ENCODE results near the gene PCSK6. TPM values are rescaled to one million over a fixed set of nuclear protein-coding genes. Genes with fewer than 3 reads are reported as not detected.

PCSK6 gene
- total RNA-seq, 1 donor from 2014 or later = 31.8 TPM

GRCh38 chr15:101277943-101278564 is 211.5 kb downstream of the PCSK6 start:
- no peak for DNase-seq (ENCODE audit: low read depth in 2 of 2)

DNA sequence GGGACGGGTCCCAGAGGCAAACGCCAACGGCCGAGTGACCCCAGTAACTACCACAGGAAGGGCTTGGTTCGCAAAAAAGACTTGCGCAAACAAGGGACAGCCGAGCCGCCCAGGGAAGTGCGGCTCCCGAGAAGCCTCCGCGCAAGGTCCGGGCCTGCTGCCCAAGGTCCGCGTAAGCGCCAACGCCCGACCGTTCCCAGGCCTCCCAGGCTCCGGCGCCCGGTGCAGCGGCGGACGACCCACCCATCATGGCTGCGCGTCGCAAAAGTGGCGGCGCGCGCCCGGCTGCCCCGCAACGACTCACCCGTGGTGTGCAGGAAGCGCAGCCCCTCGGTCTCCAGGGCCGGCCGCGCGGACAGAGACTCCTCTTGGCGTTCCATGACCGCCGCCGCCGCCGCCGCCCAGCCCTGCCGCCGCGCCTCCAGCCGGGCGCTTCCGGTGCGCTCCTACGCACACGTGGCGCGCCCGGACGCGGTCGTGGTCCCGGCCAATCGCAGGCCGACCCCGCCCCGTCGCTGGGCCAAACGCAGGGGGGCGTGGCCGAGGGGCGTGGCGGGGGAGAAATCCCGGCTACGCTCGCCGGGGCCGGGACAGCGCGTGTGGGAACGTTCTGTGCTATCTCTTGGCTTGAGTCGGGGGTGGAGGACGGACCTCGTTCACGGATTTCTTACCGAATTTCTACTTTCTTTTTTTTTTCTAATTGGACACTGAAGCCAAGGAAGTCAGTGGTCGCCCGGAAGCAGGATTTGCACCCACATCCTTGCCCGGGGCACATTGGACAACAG is 212.3 kb downstream of the PCSK6 start, which contains the start of gene SELENOS:
Gene SELENOS, minus strand, starts transcription at position 448 of the 785 bp plus-strand sequence. Its CDS starts 68 bp downstream, at position 380.
- DNase-seq (ENCODE audit: low read depth in 2 of 2) = peak; percentile 67 to 92

DNA sequence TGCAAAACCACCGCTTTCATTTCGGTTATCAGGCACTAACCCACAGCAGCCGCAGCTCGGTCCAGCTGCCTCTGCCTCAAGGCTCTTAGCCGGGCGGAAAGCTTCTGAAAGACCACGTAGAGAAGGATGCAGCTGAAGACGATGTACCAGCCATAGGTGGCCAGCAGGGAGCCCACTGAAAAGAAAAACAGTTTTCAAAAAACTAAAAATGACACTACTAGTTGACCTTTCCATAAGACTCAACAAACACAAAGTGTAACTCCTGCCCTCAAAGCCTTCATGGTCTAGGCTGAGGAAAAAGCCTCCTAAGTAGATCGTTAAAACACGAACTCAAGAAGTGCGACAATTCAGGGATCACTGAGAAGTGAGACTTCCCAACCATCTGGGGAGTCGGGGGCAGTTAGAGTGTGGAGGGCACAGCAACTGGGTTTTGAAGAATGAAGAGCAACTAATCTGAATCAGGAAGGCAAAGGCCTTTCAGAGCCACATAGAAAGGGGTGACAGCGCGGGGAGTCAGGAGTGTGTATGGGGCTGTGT is 212.9 kb downstream of the PCSK6 start:
- peak in 1 of 2 donors; percentile 61 for DNase-seq (ENCODE audit: low read depth in 2 of 2)

GRCh38 chr15:101275018-101275417 is 214.5 kb downstream of the PCSK6 start:
- no peak for DNase-seq (ENCODE audit: low read depth in 2 of 2)

DNA sequence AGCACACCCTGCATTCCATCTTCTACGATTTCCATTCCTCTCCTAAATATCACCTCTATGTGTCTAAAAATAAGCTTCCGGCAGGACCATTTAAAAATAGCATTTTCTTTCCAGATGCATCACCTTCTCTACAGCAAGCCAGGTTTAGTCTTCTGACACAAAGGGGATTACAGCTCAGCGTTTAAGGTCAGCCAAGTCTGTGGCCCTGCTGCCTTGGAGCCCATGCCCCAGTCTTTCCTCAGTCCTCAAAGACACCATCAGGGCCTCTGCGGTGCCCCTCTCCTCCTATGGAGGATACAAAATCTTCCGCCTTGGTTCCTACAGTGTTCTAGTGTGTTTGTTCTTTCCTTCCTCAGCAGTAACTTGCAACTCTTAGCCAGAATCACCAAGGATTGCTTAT is 216.0 kb downstream of the PCSK6 start:
- no peak for DNase-seq (ENCODE audit: low read depth in 2 of 2)

- no peak for DNase-seq (ENCODE audit: low read depth in 2 of 2)
Measured at GRCh38 chr15:101272584-101272983, 216.9 kb downstream of the PCSK6 start.

GRCh38 chr15:101269479-101270223 is 219.9 kb downstream of the PCSK6 start:
- peak in 1 of 2 donors; percentile 26 for DNase-seq (ENCODE audit: low read depth in 2 of 2)

DNA sequence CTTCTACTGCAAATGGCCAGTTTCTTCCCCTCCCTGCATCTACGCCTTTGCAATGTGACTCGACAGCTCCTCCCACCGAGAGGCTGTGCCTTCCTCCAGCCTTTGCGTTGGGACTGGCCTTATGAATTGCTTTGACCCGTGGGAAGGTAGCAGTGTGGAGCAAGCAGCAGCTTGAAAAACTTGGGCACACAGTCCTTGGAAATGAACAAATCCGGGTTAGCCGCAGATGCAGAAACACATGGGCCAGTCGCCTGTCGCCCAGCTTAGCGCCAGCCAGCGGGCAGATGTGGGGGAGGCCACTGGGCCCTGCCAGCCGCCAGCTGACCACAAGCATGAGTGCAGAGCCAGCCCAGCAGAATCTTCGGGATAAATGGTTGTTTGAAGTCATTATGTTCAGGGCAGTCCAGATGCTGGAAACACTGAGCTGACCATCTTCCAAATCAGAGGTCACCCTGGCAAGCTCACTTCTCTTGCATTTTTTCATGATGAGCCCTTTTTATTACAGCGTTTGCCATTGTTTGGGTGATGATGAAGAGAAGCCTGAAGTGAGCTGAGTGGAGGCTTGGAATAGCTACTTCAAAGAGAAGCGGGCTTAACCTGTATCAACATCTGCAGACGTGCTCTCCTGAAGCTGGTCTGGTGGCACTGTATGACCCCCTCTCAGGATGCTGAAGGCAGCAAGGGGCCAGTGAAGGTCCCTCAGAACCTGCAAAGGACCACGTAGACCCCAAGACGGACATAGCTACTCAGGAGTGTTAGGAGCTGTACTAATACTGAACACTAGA is 222.0 kb downstream of the PCSK6 start:
- no peak for DNase-seq (ENCODE audit: low read depth in 2 of 2)

- no peak for DNase-seq (ENCODE audit: low read depth in 2 of 2)
Measured at GRCh38 chr15:101266787-101267186, 222.7 kb downstream of the PCSK6 start.

- DNase-seq (ENCODE audit: low read depth in 2 of 2) = no peak
Measured at GRCh38 chr15:101266034-101266433, 223.5 kb downstream of the PCSK6 start.

DNA sequence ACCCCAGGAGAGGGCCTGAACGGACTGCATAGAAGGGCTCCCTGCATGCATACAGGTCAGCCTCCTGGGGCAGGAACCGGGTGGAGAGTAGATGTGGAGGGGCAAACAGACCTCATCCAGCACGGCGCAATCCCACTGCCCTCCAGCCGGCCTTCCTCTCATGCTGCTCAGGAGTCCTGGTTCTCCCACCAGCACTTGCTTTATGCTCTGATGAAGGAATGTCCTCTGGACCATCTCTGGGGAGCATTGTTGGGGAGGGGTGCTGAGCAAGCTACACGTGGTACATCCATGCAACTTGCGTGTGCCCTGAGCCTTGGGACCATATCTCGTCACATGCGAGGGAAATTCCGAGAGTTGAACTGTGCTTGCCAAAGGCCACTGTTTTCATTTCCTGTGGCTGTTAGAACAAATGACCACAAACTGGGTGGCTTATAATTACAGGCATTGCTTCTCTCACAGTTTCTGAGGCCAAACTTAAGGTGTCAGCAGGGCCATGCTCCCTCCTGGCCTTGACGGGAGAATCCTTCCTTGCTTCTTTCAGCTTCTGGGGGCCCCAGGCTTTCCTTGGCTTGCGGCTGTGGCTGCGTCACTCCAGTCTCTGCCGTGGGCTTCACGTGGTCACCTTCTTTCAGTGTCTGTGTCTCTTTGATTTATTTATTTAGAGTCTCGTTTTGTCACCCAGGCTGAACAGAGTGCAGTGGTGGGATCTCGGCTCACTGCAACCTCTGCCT is 224.4 kb downstream of the PCSK6 start:
- peak; percentile 70 to 74 for DNase-seq (ENCODE audit: low read depth in 2 of 2)

- peak; percentile 57 to 65 for DNase-seq (ENCODE audit: low read depth in 2 of 2)
Measured at GRCh38 chr15:101264011-101264410, 225.5 kb downstream of the PCSK6 start.

GRCh38 chr15:101262551-101262950 is 227.0 kb downstream of the PCSK6 start:
- no peak for DNase-seq (ENCODE audit: low read depth in 2 of 2)

DNA sequence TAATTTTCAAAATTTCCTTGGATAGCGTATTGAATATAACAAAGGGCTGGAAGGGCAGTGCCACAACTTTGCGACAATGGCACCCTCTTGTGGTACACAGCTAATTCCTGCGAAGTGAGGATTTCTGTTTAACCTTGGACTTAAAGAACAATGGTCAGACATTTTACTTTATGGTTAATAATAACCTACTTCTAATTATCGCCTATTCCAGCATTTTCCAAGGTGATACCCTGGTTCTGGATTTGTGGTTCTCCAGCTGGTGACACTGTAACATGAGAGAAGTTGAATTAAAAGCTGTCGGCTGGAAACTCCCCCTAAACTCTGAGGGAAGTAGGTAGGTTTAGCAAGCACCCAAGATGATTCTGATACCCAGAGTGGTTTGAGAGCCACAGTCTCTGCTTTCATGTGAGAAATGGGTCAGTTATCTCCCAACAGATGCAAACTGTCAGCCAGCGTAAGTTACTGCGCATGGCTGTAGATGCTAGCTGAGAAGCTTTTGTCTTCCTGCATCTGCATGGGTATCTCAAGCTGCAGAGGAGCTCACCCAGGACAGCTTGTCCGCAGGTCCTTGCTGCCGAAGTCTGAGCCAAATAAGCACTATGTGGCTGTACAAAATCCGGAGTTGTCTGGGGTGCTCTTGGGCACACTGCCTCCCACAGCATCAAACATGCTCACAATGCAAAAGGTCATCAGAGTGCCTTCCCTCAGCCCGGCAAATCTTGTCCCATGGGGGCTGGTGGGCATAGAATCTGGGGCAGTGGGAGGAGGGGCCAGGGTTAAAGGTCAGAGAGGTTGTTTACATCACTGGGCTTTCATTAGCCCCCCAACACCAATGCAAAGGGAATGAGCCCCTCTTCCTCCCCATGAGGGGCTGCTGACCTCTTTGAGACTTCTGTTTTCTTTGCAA is 231.0 kb downstream of the PCSK6 start:
- DNase-seq (ENCODE audit: low read depth in 2 of 2) = peak; percentile 66 to 82

- DNase-seq (ENCODE audit: low read depth in 2 of 2) = no peak
Measured at GRCh38 chr15:101256757-101257156, 232.8 kb downstream of the PCSK6 start.

GRCh38 chr15:101255615-101256241 is 233.8 kb downstream of the PCSK6 start:
- DNase-seq (ENCODE audit: low read depth in 2 of 2) = peak in 1 of 2 donors; percentile 92

DNA sequence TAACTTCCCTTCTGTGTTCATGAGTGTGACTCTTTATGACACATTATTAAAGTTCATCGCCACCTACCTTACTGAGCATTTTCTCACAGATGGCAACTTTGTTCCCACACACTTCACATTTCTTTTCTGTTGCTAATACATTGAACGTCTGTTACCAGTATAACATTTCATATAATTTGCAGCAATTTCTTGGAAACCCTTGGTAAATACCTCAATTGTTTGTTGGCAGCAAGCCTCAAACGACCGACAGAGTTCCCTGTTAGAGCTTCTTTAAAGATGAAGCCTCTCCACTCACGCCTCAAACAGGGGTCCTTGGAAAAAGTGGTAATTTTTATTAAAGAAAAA is 234.5 kb downstream of the PCSK6 start:
- DNase-seq (ENCODE audit: low read depth in 2 of 2) = no peak

GRCh38 chr15:101254157-101255050 is 235.1 kb downstream of the PCSK6 start:
- DNase-seq (ENCODE audit: low read depth in 2 of 2) = no peak

All from dermis microvascular lymphatic vessel endothelial cell (primary cell).